Activated CD8-positive, alpha-beta memory T cell treated with anti-CD3 and anti-CD28 coated beads, Interleukin-2, amount 50 U/mL, for 24 hours (primary cell): ENCODE data around the gene PDLIM1.

Experiments
- DNase-seq: peaks from one replicate; pipeline ENCODE4 v3.0.0-alpha.2; 2020; ENCODE audit errors: extremely low read depth

The PDLIM1 gene

DNA sequence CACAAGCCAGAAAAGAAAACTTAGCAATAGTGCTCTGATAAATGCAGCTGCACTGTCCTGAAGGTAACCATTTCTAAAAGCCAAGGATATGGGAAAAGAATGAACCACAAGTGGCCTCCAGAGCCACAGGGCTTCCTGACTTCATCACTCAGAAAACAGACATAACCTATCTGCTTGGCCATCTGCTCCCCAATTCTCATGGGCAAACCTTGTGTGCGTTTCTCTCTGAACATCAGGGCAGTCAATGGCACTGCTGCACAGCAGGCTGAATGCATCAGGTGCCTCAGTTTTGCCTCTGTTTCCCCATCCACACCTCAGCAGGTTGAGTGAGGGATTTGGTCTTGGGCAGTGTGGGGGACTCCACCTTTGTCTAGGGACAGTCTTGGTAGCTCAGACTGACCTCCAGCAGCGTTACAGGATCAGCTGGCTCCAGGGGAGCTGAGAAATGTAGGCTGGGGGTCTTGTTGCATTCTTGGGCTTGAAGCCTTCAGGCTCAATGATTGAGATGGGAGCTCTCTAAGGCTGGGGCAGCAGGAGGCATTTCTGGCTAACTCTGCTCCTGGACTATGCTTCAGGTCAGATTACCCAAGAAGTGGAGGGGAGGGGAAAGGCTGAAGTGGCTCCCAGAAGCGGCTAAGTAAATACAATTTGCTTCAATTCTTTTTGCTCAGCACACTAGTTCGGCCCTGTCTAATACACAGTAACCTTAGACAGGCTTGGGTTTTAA lies 23.6 kb upstream of the PDLIM1 start:
- no peak for DNase-seq

DNA sequence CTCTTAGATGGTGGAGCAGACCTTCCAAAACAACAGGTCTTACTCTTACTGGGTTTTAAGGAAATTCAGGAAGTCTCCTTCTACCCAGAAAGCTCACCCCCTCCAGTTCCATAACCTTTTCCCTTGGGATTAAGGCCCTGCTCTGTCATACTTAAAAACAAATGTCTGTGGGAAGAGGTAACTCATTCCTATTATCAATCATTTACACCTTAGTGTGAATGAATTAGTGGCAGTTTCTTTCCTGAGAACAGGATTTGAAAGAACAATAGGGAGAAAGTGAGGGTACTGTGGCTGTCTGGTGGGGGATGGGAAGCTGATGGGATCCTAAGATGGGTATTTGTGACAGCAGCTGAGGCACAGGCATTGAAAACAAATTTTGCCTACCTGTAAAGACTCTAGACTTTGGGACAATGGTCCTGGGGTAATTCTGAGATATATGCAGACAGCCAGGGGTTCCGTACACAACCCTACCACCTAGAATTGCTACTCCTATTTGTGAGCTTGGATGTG lies 22.2 kb upstream of the PDLIM1 start:
- DNase-seq: no peak

DNA sequence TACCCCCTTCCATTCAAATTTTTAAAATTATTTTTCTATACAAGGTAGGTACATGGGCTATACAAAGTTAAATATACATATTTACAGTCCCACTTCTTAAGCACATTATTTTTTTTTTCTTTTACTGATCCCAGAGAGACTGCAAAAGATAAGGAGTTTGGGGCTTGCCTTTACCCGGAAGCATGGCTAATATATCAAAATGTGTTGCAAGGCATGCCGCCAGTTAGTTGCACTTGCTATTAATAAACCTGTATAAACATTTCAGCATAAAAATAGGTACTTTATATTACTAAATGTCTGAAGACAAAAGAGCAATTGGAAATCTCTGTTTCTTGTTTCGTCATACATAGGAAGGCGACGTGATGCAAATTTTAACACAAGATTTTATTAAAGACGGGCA lies 21.5 kb upstream of the PDLIM1 start:
- DNase-seq: no peak

DNA sequence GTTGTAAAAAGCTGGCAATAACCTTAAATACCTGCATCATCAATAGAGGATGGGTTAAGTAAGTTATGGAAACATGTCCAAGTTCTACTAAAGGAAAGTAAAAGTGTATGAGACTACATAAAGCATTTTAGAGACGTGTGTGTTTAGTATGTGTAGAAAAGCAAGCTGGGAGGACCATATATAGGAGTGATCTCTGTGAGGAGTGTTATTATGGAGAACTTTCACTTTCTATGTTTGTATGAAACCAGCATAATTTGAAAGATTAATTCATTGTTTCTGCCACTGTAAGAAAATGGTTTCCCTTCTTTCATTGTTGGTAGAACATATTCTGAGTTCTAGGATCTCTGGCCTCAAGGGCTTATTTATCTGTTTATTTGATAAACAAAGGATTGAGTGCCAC lies 19.2 kb upstream of the PDLIM1 start:
- no peak for DNase-seq

DNA sequence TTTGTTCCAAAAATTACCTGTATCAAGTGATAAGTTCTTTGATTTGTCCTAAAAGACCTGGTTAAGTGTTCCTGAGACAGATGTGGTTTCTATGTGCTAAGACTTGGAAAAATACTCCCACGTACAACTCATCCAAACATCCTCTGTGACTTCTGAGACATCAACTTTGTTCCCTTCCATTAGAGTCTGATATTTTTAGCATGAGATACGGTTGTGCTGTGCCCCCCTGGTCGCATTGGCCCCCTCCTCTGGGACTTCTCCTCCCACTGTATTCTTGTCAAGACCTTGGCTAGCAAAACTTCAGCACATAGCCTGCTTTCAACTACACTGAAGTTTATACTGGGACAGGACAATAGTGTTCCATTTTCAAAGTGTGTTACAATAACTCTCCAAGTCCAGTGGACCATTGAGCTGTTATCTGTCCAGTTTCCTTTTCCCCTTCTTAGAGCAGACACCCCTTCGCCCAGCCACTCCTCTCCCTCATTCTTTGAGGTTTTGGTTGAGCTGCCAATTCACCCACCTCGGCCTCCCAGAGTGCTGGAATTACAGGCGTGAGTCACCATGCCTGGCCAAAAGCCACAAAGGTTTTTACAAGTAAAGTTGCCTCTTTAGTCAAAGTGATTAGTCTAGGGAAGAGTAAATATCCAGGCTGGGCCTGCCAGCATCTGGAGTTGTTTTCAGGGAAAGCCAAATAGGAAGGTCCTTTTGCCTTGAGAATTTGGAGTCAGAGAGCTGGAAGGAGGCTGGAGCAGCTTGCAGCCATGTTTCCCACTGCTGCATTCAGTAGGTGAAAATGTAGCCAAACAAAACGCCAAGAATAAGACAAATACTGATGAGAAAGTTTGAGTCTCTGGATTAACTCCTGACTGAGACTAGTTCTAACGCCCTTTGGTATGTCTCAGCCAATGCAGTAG lies 17.8 kb upstream of the PDLIM1 start:
- no peak for DNase-seq

DNA sequence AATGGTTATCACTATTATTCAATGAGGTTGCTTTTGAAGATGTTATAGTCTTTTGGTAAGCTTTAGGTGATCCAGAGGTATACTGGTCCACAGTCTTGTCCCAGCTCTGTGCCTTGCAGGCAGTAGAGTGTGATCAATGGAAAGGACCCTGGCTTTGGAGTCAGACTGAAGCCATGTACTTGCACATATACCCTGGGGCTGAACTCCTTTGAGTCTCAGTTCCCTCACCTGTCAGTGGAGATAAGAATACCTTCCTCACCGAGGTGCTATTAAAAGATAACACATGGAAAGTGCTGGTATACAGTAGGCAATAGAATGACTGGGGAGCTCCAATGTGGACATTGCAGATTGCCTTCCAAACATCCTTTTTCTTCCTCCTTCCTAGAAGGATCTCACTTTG lies 16.0 kb upstream of the PDLIM1 start:
- no peak for DNase-seq

DNA sequence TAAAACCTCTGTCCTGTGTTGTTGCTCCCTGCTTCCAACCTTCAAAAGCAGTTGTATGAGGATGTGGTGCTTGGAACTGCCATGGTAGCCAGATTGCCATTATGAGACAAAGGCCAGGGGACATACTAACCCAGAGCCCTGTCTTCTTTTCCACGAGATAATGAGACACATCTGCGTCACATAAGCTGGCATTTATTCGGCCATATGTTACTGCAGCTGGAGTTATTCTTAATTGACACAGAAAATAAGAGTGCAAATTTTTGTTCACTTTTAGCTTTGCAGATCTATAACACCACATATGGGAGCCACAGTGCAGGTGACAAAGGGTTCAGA lies 15.5 kb upstream of the PDLIM1 start:
- DNase-seq: no peak

DNA sequence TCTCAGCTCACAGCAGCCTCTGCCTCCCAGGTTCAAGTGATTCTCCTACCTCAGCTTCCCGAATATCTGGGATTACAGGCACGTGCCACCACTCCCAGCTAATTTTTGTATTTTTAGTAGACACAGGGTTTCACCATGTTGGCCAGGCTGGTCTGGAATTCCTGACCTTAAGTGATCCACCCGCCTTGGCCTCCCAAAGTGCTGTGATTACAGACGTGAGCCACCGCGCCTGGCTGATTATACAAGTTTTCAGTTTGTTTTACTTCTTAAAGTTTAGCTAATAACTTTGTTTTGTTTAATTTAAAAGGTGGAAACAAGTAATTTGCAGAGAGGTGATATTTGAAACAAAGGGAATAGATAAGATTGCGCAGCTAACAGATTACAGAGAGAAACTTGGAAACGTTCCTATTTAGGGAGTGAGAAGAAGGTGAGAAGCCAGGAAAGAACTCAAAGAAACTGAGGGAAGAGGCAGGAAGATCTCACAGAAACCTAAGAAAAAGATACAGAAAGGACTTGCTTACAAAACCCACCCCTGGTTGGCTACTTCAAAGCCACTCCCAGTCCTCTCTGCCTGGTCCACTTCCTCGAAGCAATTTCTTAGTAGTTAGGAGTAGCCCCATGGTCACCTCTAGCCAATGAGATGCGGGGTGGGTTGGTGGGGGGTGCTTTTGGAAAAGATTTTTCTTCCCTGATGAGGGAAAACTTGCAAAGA lies 15.0 kb upstream of the PDLIM1 start:
- no peak for DNase-seq

DNA sequence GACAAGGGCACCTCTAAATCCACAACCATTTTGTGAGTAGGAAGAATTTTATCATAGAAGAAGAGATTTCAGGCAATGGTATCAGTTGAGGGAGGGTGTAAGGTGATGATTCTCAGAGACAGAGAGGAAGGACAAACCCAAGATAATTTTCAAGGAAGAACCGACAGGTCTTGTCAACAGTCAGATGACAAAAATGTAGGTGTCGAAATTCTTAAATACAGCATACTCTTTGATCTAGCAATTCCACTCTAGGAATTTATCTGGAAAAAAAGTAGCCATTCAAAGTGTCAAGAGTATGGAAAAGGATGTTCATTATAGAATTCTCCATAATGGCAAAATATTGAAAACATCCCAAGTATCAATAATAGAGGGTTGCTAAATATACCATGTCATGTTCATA lies 14.2 kb upstream of the PDLIM1 start:
- DNase-seq: no peak

DNA sequence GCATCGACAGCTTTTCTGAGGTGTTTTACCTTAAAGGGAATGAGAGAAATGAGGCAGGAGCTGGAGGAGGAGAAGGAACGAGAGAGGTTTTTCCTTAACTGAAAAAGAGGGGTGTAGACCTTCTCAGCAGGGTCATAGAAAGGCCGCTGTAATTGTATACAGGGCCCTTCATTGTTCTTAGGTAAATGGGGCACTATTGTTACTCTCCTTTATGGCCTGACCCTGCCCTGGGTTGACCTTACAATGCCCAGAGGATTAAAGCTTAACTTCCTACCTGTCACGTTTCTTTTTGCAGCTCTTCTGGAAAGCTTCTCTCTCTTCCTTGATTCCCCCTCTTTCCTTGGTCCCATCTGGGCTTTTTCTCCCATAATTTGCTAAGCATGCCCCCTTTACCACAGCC lies 13.7 kb upstream of the PDLIM1 start:
- no peak for DNase-seq

DNA sequence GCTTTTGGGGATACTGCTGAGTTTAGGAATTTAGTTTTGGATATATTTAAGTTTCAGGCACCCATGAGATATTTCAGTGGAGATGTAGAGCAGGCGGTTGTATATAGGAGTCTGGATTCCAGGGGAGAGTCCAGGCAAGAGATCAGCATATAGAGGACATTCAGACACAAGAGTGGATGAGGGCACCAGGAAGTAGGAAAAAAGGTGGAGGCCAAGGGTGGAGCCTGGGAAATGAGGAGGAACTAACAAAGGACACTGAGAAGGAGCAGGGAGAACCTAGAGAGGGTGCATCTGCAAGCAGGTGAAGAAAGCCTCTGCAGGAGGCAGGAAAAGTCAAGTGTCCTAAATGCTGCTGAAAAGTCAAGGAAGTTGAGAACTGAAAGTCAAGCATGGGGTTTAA lies 13.1 kb upstream of the PDLIM1 start:
- DNase-seq: no peak

DNA sequence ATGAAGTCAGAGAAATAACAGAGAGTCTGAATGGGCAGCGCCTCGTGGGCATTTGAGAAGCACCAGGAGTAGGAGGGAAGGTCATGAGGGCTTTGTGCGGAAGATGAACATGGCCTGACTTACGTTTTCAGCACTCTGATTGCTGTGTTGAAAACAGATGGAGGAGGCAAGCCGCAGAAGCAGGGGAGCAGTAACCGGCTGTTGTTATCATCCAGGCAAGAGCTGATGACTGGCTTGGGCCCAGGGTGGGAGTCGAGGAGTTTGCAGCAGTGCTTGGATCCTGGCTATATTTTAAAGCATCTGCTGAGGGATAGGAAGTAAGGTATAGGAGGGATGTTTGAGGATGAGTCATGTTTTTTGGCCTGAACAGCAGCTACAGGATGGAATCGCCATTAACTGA lies 12.7 kb upstream of the PDLIM1 start:
- DNase-seq: no peak

DNA sequence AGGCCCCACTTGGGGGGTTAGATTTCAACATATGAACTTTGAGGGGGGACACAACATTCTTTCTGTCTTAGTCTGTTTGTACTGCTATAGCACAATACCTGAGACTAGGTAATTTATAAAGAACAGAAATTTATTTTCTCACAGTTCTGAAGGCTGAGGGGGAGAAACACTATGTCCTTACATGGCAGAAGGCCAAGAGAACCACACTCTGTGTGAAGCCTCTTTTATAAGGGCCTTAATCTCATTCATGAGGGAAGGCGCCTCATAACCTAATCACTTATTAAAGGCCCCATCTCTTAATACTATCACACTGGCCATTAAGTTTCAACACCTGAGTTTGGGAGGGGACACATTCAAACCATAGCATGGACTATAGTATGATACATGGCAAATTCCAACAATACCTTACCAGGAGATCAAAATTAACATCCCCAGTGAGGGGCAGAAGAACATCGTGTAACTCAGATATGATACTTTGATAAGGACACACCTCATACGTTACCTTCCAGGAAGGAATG lies 9.3 kb upstream of the PDLIM1 start:
- DNase-seq: no peak

DNA sequence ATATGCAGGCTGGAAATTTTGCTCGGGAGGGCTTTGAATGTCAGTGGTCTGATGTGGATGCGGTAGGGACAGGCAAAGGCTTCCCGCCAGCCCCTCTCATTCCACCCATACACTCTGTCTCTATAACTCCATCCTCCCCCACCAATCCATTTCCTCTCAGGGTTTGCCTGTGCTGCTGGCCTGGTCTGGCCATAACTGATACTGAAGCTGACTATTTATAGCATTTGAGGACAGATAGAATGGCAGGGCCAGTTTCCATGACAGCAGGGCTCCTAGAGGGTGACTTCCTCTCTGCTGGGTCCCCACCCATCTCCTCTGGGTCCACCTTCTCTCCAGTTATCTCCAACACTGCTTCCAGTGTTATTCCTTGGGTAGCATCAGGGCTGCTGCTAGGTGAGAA lies 6.6 kb upstream of the PDLIM1 start:
- no peak for DNase-seq

DNA sequence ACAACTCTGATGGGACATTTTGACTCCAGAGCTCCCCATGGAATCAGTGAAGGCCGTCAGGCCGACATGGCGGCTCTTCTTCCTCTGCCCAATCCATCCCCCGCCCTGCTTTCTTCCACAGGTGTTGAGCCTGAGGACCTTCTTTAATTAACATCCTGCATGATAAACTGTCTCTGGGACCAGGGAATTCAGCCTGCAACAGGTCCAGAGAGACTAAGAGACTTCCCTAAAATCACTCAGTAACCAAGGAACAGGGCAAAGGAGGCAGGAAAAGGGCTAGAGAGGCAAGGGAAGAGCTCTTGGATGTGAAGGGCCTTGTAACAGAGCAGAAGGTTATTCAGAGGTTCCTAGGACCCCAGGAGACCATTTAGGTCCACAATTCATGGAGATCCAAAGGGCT lies 6.0 kb upstream of the PDLIM1 start:
- DNase-seq: no peak

DNA sequence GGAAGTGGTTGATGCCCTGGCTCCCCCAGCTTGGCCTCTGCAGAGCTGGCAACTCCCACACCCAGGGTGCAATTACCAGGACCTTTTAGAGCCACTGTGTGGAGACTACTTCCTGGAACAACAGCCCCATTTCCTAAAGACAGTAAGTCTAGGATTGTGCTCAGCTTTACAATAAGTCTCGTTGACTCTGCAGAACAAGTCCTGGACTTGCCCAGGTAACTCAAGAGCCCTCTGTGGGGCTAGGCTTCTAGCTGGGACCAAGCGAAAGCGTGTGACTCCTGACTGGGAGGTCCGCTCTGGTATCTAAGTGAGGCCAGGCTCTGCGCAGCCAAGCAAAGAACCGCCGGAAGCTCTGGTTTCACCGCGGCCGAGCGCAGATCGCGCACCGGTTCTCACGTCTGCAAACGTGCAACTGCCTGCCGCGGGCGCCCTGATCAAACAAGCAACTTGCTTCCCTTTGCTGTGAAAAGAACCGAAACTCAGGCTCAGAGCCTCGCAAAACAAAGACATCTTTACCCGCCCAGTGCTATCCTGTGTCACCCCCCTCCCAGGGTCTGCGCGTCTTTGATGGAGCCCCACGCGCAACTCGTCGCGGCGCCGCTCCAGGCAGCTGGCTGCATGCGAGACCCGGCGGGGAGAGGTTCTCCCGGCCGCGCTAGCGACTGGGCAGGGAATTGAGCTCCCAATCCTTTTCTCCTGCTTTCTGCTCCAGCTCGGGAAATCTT lies 4.4 kb upstream of the PDLIM1 start:
- no peak for DNase-seq

DNA sequence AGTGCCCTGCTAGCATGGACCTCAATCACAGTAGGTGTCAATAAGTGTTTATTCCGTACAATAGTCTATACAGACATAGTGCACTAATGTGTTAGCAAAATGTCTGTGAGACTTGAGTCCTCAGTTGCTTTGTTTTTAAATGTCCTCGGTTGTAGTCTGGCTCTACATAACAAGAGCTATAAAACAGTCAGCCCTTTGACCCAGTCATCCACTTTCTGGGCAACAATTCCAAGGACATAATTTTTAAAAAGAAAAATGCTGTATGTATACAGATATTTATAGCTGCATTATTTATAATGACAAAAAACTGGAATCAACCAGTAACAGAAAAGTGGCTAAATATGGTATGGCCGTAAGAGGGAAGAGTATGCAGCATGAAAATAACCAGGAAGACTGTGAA lies 2.8 kb upstream of the PDLIM1 start:
- DNase-seq: no peak

DNA sequence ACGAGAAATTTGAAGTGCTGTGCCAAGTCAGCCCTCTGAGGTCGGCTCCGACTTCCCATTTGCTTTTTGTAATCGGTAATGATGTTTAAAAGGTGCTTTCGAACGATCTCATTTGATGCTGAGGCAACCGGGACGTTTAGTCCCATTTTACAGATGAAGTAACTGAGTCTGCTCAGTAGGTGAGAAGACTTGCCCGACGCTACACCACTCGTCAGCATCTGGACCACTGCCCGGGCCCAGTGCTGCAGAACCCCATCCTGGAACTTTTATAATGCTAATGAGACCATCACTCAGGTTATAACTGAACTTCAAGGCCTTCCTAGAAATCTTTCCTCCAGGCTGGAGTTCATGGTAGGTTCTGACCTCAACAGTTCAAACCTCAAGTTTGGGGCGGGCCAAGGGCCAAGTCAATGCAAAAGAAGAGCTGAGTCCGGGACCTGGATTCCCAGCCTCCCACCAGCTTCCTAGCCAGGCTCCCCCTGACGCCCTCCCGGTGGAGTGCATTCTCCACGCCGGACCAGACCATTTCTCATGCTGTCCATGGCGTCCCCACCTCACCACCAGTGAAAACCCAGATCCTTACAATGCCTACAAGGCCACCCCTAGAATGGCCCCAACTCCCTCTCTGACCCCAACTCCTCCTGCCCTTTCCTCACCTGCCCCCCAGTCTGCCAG lies 699 bp upstream of the PDLIM1 start:
- DNase-seq: no peak

DNA sequence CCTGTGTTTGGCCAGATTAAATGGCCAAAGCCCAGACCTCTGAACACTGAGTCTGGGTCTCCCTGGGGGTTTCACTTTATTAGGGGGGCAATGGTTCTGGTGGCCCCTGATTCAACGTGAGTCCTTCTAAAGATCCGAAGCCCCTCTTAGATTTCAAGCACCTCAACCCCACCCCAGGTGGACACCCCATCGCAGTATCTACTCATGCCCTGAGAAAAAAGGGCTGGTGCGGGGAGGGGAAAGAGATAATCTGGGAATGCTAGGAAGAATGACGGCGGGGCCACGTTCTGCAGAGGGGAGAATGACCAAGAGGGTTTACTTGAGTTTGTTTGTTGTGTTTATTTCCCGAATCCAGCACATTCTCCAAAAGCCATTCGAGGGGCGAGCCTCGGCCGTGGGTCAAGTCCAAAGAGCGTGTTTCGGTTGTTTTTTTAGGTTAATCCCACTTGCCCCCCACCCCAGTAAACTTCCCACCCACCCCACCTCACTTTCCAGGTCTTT lies 832 bp downstream of the PDLIM1 start:
- no peak for DNase-seq

DNA sequence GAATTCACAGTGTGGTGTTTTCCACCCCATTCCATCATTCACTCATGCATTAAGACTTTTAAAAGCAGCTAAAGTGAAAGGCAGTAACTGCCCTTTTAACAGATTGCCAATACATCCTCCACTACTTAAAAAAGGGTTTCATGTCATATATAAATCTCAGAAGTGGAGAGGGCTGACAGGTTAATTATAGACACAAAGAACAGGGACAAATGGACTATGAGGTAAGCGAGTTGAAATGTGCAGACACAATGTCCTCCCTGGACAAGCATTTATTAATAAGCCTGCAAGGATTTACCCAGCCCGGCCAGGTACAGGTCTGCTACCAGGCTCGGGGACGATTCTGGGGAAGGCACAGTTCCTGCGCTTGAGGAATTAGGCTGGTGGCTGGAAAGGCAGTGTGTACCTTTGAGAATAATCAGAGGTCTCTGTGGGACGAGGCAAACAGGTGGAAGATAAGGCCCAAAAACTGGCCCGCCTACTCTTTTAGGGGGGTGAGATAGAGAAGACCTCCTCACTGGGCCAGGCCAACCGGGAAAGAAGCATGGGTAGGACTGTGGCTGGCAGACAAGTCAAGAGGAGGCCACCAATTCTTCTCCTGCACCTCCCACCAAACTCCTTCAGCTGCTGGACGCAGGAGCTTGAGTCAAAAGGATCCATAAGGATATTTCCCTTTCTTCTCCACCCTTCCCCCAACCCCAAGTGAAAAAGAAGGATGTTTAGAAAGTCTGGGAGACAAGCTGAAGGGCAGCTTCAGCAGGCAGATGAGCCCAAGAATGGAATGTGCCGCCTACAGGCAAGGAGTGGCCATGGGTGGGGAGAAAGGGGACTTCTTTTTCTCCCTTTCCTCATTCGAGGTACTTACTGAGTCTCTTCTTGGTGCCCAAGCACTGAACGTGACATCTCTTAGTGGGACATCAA lies 1.5 kb downstream of the PDLIM1 start:
- no peak for DNase-seq
